ENCODE measurements around the gene B3GALT6.

Gene B3GALT6

DNA sequence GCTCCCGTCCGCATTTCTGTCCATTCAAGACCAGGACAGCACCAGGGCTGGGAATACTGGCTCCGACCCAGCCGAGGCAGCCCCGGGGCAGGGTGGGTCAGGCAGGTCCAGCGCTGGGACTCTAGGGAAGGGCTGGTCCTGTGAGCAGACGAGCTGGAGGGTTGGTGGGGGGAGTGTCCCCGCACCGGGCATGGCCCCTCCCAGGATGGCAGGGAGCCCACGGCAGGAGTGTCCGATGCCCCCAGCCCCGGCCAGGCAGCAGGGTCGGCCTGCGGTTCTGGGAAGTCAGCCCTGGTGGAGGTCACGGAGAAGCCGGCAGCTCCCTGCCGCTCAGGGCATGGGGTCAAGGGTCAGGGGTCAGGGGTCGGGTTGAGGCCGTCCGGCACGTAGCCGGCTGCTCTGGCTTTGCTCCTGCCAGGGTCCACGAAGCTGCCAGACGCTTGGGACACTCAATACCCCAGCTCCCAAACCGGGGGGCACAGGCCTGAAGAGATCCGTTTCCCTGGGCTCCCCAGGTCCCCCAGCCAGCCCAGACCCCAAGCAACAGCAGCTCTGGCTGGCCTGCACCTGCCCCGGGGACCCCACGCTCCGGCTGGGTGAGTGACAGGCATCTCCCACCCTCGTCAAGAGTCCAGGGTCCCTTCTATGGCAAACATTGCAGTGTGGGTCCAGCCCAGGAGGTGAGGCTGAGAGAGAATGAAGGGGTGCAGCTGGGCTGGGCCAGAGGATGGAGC lies 7.7 kb downstream of the B3GALT6 start:
- POLR2A ChIA-PET: interaction anchor here (0.5 to 1.5 kb wide), 2 partner anchors 27 to 110 kb away, joined by 4 to 5 read pairs; no protein-coding TSS in a partner anchor
- Histone ChIP-seq H3K4me1 (ENCODE audit: control insufficient read depth, insufficient read depth, low read length) (no peaks in the 10 kb centered on the region), H3K9me3 (ENCODE audit: control insufficient read depth, insufficient read depth, low read depth, low read length) (no peaks in the 10 kb centered on the region)

More for the DNA sequence above, 7.7 kb downstream of the B3GALT6 start:
- Histone ChIP-seq H3K4me3 (ENCODE audit: low read depth, low read length) (no peak overlapping the region), H3K27ac (ENCODE audit: extremely low read depth, low read depth, low read length) (no peak overlapping the region), H3K36me3 (ENCODE audit: control insufficient read depth in 2 of 2, insufficient read depth in 1 of 2, low read length in 2 of 2) (peaks cover 0 to 1% of the 10 kb centered on the region in 2 experiments; a peak in 1 of 3 replicates)
- CTCF ChIA-PET: no interaction called here
- TF ChIP-seq ZNF600 (tag by site-specific recombination; IDR thresholded peaks at IDR 0.05) (peak; percentile 71; the same call in 1 of the 2 replicates), KLF8 (tag by site-specific recombination; IDR thresholded peaks at IDR 0.05) (0 out of 2 replicates have a peak, but pooled peaks have one; percentile 9), BCL11B (tag by site-specific recombination; IDR thresholded peaks at IDR 0.05; ENCODE audit: low read depth) (peak; percentile 99), ZNF792 (tag by site-specific recombination; IDR thresholded peaks at IDR 0.05) (no peak), YY2 (tag by site-specific recombination; IDR thresholded peaks at IDR 0.05) (no peak), ZNF48 (tag by site-specific recombination; IDR thresholded peaks at IDR 0.05) (no peak), KLF9 (tag by site-specific recombination; IDR thresholded peaks at IDR 0.05; ENCODE audit: low read depth) (0 out of 2 replicates have a peak, but pooled peaks have one; percentile 26), SCRT2 (tag by site-specific recombination; IDR thresholded peaks at IDR 0.05) (no peak), KLF10 (tag by site-specific recombination; IDR thresholded peaks at IDR 0.05) (peak; percentile 23; the same call in 1 of the 2 replicates), GLIS2 (tag by site-specific recombination; IDR thresholded peaks at IDR 0.05) (0 out of 2 replicates have a peak, but pooled peaks have one; percentile 13), ZBTB7A (tag by site-specific recombination; IDR thresholded peaks at IDR 0.05; ENCODE audit: low read depth) (0 out of 2 replicates have a peak, but pooled peaks have one; percentile 34), BCL11A (tag by site-specific recombination; IDR thresholded peaks at IDR 0.05; ENCODE audit: low read depth) (peak; percentile 100), SP3 (tag by site-specific recombination; IDR thresholded peaks at IDR 0.05) (no peak), ZNF10 (tag by site-specific recombination; IDR thresholded peaks at IDR 0.05) (no peak), ZNF146 (tag by site-specific recombination; IDR thresholded peaks at IDR 0.05) (0 out of 2 replicates have a peak, but pooled peaks have one; percentile 2), REST (tag by site-specific recombination; IDR thresholded peaks at IDR 0.05) (no peak), ZNF624 (tag by site-specific recombination; IDR thresholded peaks at IDR 0.05) (no peak)
- TF ChIP-seq, protein P1, sequence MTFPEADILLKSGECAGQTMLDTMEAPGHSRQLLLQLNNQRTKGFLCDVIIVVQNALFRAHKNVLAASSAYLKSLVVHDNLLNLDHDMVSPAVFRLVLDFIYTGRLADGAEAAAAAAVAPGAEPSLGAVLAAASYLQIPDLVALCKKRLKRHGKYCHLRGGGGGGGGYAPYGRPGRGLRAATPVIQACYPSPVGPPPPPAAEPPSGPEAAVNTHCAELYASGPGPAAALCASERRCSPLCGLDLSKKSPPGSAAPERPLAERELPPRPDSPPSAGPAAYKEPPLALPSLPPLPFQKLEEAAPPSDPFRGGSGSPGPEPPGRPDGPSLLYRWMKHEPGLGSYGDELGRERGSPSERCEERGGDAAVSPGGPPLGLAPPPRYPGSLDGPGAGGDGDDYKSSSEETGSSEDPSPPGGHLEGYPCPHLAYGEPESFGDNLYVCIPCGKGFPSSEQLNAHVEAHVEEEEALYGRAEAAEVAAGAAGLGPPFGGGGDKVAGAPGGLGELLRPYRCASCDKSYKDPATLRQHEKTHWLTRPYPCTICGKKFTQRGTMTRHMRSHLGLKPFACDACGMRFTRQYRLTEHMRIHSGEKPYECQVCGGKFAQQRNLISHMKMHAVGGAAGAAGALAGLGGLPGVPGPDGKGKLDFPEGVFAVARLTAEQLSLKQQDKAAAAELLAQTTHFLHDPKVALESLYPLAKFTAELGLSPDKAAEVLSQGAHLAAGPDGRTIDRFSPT (tag by site-specific recombination; IDR thresholded peaks at IDR 0.05): peak; percentile 79
- TF ChIP-seq, protein P2, sequence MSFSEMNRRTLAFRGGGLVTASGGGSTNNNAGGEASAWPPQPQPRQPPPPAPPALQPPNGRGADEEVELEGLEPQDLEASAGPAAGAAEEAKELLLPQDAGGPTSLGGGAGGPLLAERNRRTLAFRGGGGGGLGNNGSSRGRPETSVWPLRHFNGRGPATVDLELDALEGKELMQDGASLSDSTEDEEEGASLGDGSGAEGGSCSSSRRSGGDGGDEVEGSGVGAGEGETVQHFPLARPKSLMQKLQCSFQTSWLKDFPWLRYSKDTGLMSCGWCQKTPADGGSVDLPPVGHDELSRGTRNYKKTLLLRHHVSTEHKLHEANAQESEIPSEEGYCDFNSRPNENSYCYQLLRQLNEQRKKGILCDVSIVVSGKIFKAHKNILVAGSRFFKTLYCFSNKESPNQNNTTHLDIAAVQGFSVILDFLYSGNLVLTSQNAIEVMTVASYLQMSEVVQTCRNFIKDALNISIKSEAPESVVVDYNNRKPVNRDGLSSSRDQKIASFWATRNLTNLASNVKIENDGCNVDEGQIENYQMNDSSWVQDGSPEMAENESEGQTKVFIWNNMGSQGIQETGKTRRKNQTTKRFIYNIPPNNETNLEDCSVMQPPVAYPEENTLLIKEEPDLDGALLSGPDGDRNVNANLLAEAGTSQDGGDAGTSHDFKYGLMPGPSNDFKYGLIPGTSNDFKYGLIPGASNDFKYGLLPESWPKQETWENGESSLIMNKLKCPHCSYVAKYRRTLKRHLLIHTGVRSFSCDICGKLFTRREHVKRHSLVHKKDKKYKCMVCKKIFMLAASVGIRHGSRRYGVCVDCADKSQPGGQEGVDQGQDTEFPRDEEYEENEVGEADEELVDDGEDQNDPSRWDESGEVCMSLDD (tag by site-specific recombination; IDR thresholded peaks at IDR 0.05): 0 out of 2 replicates have a peak, but pooled peaks have one; percentile 13
- TF ChIP-seq, protein P3, sequence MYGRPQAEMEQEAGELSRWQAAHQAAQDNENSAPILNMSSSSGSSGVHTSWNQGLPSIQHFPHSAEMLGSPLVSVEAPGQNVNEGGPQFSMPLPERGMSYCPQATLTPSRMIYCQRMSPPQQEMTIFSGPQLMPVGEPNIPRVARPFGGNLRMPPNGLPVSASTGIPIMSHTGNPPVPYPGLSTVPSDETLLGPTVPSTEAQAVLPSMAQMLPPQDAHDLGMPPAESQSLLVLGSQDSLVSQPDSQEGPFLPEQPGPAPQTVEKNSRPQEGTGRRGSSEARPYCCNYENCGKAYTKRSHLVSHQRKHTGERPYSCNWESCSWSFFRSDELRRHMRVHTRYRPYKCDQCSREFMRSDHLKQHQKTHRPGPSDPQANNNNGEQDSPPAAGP (tag by site-specific recombination; IDR thresholded peaks at IDR 0.05): peak; percentile 74; the same call in 1 of the 2 replicates
